K562 (cell line): ENCODE measurements around the gene IL4R. TPM values are rescaled to one million over a fixed set of nuclear protein-coding genes. Genes with fewer than 3 reads are reported as not detected.

Experiments used
- BCL6 ChIP-seq: fragments of 250-450 bp; sonication (Bioruptor Pico); IDR thresholded peaks from 2 replicates; pipeline ENCODE4 v1.4.0; 2020
- CC2D1A ChIP-seq: fragments of 450-650 bp; IDR thresholded peaks from 2 replicates; pipeline ENCODE4 v1.6.1; 2017; ENCODE audit warnings: mild to moderate bottlenecking
- EP300 ChIP-seq: IDR thresholded peaks from 2 replicates; pipeline ENCODE4 v1.6.1; 2012; ENCODE audit warnings: low read length, improper control_type of control experiment
- IRF2 ChIP-seq: sonication (generic); formaldehyde crosslinking; IDR thresholded peaks from 2 replicates; pipeline ENCODE4 v1.8.1; 2022; ENCODE audit warnings: mild to moderate bottlenecking, missing genetic modification reagents
- PML ChIP-seq: IDR thresholded peaks from 2 replicates; pipeline ENCODE4 v1.6.1; 2012; ENCODE audit warnings: low read length, inconsistent platforms
- POLR2H ChIP-seq: IDR thresholded peaks from 2 replicates; pipeline ENCODE4 v1.6.1; 2016; ENCODE audit warnings: missing genetic modification characterization, low read depth, mild to moderate bottlenecking, control low read depth, missing compliant biosample characterization, moderate library complexity
- SAFB ChIP-seq: fragments of 200-400 bp; formaldehyde crosslinking; IDR thresholded peaks from 2 replicates; pipeline ENCODE4 v1.6.1; 2017; ENCODE audit warnings: low read depth, low read length, borderline replicate concordance
- SMAD4 ChIP-seq: fragments of 250-450 bp; sonication (Bioruptor Pico); conservative IDR thresholded peaks from 2 replicates; pipeline ENCODE4 v1.8.0; 2021; ENCODE audit warnings: inconsistent platforms, mild to moderate bottlenecking, moderate library complexity
- U2AF2 ChIP-seq: fragments of 200-400 bp; formaldehyde crosslinking; optimal IDR thresholded peaks from 2 replicates; pipeline ENCODE3; 2017; ENCODE audit warnings: low read depth, mild to moderate bottlenecking, low read length
- ZNF197 ChIP-seq: fragments of 200-800 bp; sonication (Bioruptor generic); IDR thresholded peaks from 2 replicates; pipeline ENCODE4 v1.6.1; 2016; ENCODE audit warnings: low read depth, missing genetic modification characterization, missing compliant biosample characterization
- ZNF639 ChIP-seq, 2 experiments: fragments of 200-800 bp in 1 of 2; sonication (Bioruptor generic) in 1 of 2; sonication (generic) in 1 of 2; formaldehyde crosslinking in 1 of 2; IDR thresholded peaks in 1 of 2; conservative IDR thresholded peaks in 1 of 2; 2 replicates each; pipeline versions ENCODE4 v1.5.0 to v1.6.1; 2016 to 2020; ENCODE audit warnings: missing compliant biosample characterization in 1 of 2, missing genetic modification characterization in 1 of 2, missing genetic modification reagents in 1 of 2
- ZNF76 ChIP-seq: fragments of 250-450 bp; sonication (Bioruptor Pico); IDR thresholded peaks from 2 replicates; pipeline ENCODE4 v1.4.0; 2020; ENCODE audit warnings: mild to moderate bottlenecking, moderate library complexity, borderline replicate concordance
- polyA plus RNA-seq, 8 experiments: library from polyadenylated mRNA; depleted of rRNA in 4 of 8; stranded (reverse) in 5 of 8; unstranded in 3 of 8; fragments of >200 nt; fragmentation: Nextera tagmentation in 2 of 8; fragmentation: Illumina TruSeq in 1 of 8; extraction: Ambion mirVana in 2 of 8; extraction: Trizol in 1 of 8; gene quantifications; 2 replicates each; pipeline versions ENCODE4 v1.2.1 to v1.2.3, GENCODE V29; 2011 to 2014; ENCODE audit warnings: inconsistent platforms in 1 of 8, missing spikeins in 1 of 8
- total RNA-seq, 7 experiments: library from RNA; depleted of rRNA in 6 of 7; stranded (reverse); fragments of >200 nt in 6 of 7; fragmentation: Illumina TruSeq in 2 of 7; extraction: Trizol in 2 of 7; gene quantifications; 2 replicates each; pipeline versions ENCODE4 v1.2.1 to v1.2.3, GENCODE V29; 2011 to 2021; ENCODE audit warnings: low replicate concordance in 1 of 7
- TF ChIP-seq, protein P1 (sequence below): sonication (generic); formaldehyde crosslinking; IDR thresholded peaks from 2 replicates; pipeline ENCODE4 v1.8.1; 2023; ENCODE audit warnings: mild to moderate bottlenecking, missing genetic modification reagents
- TF ChIP-seq, protein P2 (sequence below): fragments of 450-650 bp; IDR thresholded peaks from 2 replicates; pipeline ENCODE4 v1.6.1; 2016
- TF ChIP-seq, protein P3 (sequence below): sonication (generic); IDR thresholded peaks from 2 replicates; pipeline ENCODE4 v1.6.1; 2016
- TF ChIP-seq, protein P4 (sequence below): sonication (generic); formaldehyde crosslinking; IDR thresholded peaks from 2 replicates; pipeline ENCODE4 v1.8.1; 2023; ENCODE audit warnings: missing genetic modification reagents, mild to moderate bottlenecking, borderline replicate concordance

IL4R gene
- total and polyA plus RNA-seq, 9 of the 15 experiments (the other 6 are each of a cell fraction or from before 2014, with no cell fraction given): 0.17 to 5.8 (median 3.3) TPM

DNA sequence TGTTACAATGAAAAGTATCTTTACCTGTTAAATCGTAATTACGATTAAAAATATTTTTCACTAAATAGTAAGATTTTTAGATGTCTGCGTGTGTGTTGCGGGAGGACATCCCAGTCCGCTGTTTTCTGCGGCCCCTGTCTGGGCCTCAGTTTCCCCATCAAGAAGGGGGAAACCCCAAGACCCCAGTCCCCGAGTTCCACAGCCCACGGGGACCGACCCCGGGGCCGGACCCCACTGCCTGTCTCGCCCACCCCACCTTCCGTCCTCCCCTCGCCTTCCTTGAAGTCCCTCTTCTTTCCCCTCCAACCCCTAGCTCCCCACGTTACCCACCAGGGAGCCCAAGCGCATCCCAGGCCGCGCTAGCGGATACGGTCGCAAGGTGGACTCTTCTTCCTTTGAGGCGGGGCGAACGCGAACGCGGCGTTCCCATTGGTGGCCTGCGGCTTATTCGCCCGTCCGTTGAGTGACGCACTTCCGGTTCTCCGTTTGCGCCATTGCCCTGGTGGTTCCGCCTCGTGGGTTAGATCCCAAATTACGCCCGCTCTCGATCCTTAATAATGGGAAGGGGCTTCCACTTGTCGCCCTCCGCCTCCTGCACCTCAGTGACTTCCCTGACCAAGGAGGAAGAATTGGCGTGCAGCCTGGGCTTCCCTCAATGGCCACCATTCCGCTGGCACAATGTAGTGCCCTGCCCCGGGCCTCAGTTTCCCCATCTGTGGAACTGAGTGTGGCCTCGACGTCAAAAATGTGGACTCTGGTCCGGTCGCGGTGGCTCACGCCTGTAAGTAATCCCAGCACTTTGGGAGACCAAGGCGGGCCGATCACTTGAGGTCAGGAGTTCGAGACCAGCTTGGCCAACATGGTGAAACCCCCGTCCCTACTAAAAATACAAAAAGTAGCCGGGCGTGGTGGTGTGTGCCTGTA lies 45.1 kb upstream of the IL4R start, which contains the start of gene NSMCE1 (continued):
- TF ChIP-seq, protein P1, sequence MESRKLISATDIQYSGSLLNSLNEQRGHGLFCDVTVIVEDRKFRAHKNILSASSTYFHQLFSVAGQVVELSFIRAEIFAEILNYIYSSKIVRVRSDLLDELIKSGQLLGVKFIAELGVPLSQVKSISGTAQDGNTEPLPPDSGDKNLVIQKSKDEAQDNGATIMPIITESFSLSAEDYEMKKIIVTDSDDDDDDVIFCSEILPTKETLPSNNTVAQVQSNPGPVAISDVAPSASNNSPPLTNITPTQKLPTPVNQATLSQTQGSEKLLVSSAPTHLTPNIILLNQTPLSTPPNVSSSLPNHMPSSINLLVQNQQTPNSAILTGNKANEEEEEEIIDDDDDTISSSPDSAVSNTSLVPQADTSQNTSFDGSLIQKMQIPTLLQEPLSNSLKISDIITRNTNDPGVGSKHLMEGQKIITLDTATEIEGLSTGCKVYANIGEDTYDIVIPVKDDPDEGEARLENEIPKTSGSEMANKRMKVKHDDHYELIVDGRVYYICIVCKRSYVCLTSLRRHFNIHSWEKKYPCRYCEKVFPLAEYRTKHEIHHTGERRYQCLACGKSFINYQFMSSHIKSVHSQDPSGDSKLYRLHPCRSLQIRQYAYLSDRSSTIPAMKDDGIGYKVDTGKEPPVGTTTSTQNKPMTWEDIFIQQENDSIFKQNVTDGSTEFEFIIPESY: no peak
- no peak for TF ChIP-seq BCL6
- no peak; the same call in 1 of the 2 replicates for TF ChIP-seq ZNF76 (CRISPR knock-in tag)
- no peak for TF ChIP-seq ZNF197 (CRISPR knock-in tag)
- TF ChIP-seq, protein P2, sequence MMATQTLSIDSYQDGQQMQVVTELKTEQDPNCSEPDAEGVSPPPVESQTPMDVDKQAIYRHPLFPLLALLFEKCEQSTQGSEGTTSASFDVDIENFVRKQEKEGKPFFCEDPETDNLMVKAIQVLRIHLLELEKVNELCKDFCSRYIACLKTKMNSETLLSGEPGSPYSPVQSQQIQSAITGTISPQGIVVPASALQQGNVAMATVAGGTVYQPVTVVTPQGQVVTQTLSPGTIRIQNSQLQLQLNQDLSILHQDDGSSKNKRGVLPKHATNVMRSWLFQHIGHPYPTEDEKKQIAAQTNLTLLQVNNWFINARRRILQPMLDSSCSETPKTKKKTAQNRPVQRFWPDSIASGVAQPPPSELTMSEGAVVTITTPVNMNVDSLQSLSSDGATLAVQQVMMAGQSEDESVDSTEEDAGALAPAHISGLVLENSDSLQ: peak; percentile 99
- TF ChIP-seq SAFB: no peak
- no peak for TF ChIP-seq EP300
- TF ChIP-seq, protein P3, sequence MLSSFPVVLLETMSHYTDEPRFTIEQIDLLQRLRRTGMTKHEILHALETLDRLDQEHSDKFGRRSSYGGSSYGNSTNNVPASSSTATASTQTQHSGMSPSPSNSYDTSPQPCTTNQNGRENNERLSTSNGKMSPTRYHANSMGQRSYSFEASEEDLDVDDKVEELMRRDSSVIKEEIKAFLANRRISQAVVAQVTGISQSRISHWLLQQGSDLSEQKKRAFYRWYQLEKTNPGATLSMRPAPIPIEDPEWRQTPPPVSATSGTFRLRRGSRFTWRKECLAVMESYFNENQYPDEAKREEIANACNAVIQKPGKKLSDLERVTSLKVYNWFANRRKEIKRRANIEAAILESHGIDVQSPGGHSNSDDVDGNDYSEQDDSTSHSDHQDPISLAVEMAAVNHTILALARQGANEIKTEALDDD: no peak
- peak; percentile 55; the same call in 1 of the 2 replicates for TF ChIP-seq PML
- peak; percentile 75 for TF ChIP-seq POLR2H (tag)
- no peak for TF ChIP-seq ZNF639 (CRISPR knock-in tag; conservative IDR thresholded peaks at IDR 0.05 in 1 of 2, IDR thresholded peaks at IDR 0.05 in 1 of 2)
- 0 out of 2 replicates have a peak, but pooled peaks have one; percentile 14 for TF ChIP-seq CC2D1A
- no peak for TF ChIP-seq IRF2
- no peak for TF ChIP-seq U2AF2
- TF ChIP-seq, protein P4, sequence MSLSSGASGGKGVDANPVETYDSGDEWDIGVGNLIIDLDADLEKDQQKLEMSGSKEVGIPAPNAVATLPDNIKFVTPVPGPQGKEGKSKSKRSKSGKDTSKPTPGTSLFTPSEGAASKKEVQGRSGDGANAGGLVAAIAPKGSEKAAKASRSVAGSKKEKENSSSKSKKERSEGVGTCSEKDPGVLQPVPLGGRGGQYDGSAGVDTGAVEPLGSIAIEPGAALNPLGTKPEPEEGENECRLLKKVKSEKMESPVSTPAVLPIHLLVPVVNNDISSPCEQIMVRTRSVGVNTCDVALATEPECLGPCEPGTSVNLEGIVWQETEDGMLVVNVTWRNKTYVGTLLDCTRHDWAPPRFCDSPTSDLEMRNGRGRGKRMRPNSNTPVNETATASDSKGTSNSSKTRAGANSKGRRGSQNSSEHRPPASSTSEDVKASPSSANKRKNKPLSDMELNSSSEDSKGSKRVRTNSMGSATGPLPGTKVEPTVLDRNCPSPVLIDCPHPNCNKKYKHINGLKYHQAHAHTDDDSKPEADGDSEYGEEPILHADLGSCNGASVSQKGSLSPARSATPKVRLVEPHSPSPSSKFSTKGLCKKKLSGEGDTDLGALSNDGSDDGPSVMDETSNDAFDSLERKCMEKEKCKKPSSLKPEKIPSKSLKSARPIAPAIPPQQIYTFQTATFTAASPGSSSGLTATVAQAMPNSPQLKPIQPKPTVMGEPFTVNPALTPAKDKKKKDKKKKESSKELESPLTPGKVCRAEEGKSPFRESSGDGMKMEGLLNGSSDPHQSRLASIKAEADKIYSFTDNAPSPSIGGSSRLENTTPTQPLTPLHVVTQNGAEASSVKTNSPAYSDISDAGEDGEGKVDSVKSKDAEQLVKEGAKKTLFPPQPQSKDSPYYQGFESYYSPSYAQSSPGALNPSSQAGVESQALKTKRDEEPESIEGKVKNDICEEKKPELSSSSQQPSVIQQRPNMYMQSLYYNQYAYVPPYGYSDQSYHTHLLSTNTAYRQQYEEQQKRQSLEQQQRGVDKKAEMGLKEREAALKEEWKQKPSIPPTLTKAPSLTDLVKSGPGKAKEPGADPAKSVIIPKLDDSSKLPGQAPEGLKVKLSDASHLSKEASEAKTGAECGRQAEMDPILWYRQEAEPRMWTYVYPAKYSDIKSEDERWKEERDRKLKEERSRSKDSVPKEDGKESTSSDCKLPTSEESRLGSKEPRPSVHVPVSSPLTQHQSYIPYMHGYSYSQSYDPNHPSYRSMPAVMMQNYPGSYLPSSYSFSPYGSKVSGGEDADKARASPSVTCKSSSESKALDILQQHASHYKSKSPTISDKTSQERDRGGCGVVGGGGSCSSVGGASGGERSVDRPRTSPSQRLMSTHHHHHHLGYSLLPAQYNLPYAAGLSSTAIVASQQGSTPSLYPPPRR (CRISPR knock-in tag): 0 out of 2 replicates have a peak, but pooled peaks have one; percentile 34
- TF ChIP-seq SMAD4 (CRISPR knock-in tag): peak; percentile 18; the same call in 1 of the 2 replicates
